ENCODE data around the gene NUP210L. TPM values are rescaled to one million over a fixed set of nuclear protein-coding genes. Genes with fewer than 3 reads are reported as not detected.
"Not testable (repeated sequence)": the region's sequence is repeated elsewhere in the genome, so short reads cannot be mapped to it uniquely, and the experiment has no call there.

Gene NUP210L
- total RNA-seq, 1 donor from 2014 or later = 0.17 TPM

DNA sequence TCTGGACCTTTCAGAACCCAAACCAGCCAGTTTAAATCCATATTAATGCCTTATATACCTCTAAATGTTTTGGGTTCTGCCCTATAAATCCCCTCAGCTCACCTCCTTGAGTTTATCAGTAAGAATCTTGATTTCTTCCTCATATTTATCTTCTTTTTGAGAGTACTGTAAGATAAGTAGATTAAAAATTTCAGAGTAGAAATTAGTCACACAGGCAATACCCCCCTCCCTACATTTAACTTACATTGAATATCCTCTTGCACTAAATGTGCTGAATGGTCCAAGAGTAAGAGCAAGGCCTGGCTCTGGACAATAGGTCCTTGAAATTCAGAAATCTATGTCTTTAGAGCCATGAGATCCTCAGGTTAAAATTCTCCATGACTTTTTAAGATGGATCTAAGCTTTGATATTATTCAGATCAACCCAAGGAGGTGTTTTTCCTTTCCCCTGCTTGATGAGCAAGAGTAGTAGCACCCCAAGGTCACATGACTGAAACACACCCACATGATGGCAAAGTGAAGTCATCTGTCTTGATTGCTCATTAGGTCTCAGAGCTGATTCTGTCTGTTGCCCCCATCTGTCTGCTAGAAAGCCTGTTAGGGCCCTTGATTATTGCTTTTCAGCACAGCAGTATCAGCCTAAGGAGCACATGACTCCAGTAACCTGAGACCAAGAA, 15.8 kb upstream of the NUP210L start:
- no peak for DNase-seq

DNA sequence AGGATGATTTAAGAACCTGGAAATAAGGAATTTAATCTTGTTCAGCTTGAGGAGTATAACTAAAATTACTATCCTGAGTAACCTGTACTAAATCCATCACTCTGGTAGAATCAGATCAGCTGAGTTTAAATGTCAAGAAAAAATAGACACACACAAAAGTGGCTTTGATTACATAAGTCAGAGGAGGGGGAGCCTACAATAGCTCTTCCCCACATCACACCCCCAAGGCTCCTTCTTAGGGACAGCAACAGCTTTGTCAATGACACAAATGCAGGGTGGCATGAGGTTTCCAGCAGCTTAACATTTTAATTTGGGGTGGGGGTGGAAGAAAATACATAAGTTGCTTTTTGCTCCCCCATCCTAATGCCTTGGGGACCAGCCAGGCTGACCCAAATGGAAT, 12.6 kb upstream of the NUP210L start:
- DNase-seq = no peak

DNA sequence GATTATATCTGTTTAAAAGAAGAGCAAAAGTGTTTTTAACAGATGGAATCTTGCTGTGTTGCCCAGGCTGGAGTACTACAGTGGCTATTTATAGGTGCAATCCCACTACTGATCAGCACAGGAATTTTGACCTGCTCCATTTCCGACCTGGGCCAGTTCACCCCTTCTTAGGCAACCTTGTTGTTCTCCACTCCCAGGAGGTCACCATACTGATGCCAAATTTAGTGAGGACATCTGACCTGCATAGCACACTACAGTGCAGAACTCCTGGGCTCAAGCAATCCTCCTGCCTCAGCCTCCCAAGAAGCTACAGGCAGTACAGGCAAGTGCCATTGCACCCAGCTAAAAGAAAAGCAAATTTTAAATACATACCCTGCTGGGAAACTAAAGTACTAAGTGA, 11.3 kb upstream of the NUP210L start:
- no peak for DNase-seq

DNA sequence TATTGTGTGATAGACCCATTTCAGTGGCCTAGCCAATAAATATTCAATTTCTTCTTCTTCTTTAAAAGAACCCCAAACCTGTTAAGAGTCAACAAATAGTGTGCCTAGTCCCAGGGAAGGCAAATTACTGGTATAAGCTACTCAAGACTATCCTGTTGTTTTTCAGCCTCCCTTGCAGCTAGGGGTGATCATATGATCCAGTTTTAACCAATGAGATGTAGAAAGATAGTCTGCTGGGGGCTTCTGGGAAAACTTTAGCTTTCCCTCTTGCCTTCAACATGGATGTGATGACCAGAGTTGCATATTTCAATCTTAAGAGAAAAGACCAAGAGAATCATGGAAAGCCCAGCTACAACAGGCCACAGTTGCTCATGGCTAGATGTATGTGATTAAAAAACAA, 4.7 kb upstream of the NUP210L start:
- no peak for DNase-seq

DNA sequence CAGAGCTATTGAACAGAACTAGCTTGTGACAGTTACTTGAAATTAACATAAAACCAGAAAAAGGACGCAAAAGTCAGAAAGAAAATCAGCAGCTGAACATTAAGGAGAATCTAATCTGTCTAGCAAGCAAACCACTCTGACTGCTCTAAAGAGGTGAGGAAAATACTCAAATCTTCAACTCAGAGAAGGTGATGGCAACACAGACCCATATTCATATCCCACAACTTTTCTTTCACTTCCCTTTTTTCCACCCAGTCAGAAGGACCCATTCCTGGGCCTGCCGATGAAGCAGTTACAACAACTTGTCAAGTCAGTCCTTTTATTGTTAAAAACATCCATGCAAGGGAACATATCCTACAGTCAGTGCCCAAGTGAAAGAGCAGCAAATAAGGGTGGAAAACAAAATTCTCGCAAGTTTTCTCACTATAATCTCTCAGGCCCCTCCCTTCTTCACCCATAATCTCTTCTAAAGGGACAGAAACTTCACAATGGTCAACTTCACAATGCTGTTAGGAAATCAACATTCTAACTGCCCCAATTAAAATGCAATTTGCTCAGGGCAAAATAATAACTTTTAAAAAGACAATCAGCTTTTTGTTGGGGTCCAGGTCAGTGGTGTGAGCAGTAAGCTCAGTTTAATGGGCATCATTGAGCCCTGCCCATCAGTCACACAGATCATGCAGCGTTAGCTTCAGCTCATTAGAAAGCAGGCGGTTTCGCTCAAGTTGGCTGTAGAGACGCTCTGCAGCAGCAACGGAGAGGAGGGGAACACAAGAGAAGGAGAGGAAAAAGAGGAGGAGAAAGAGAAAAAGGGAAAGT, 3.6 kb upstream of the NUP210L start:
- DNase-seq = no peak

DNA sequence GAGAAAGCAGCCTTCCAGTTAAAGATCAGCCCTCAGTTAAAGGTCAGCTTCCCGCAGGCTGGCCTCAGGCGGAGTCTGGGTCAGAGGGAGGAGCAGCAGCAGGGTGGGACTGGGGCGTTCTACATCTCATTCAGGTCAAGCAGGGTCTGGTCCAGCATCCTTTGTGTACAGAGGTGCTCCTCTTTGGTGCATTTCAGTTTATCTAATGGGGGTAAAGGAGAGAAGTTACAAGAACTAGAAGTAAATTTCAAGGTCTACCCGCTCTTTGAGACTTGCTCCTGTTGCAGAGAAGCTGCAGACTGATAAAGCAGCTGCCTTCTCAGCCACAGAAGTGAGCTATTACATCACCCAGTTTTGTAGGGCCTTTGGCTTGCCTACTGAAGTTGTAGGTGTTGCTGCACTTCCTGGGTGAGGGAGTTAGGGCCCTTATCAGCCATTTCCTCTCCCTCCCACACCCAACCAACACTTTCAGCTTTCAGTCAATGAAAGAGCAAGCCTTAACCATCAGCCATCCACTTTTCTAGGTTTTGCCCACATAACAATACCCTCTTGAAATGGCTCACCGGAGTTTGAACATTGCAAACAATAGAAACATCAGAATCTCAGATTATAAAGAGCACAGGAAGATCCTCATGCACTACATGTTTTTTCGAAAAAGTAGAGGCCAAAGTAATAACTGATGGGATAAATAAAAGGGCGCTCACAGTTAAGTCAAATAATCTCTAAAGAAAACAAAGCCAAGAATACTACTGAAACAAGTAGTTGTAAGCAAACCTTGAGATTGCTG, 2.8 kb upstream of the NUP210L start:
- no peak for DNase-seq

DNA sequence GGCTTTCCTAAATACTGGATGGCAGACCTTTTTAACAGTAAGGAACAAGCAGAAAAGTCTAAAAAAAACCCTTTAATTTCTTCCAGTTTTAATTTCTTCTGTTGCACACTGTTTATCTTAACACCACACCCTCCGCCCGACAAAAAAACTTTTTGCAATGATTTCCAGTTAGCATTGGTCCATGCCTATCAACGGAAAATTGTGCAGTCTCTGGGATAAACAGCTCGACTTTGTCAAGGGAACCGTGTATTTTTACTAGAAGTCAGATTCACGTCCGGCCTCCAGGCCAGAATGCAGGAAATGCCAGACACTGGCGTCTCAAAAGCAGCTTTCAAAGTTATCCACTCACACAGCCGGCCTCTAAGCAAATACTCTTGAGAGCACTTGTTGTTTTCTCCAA, 378 bp upstream of the NUP210L start:
- peak; percentile 95 for DNase-seq

DNA sequence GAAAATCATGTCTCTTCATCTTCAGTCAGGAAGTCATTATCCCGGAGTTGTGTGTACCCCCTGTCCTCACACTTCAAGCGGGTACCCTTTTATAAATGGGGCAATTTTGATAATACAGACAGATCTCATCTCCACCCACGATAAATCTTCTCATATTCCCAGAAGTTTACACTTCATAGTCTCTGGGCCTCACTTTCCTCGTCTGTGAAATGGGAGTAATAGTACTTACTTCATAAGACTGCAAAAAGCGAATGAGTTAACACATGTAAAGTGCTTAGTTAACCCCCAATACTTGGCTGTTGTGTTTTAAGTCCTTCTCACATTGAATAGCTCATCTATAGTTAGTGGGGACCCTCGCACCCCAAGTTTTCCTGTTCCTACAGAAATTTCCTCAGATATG, 820 bp downstream of the NUP210L start:
- no peak for DNase-seq

DNA sequence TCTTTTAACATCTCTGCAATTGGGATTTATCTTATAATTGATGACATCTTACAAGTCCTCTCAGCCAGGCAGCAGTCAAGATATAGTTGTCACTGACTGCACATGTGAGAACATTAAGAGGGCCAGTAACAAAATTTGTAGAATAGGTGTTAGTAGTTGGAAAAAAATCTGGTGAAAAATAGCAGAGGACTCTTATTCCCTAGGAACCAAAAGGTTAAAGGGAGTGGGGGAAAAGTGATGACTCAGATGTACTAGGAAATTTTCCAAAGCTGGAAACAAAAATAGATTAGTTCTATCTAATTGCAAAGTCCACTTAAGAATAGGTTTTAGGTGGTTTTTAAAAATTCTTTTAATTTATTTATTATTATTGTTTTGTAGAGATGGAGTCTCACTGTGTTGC, 3.6 kb downstream of the NUP210L start:
- DNase-seq = peak; percentile 26

DNA sequence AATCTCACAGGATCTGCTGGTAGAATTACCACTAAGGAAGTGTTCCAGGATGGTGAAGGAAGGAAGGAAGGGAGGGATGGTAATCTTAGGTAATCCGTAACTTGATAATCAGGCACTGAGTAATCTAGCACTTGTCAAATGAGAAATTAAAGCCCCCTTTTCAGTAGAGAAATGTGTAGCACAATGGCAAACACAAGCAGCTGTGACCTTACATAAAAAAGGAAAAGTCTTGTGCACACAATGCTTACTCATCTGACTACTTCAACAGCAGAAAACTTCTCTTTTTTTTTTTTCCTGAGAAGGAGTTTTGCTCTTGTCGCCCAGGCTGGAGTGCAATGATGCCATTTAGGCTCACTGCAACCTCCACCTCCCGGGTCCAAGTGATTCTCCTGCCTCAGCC, 6.1 kb downstream of the NUP210L start:
- peak; percentile 27 for DNase-seq

DNA sequence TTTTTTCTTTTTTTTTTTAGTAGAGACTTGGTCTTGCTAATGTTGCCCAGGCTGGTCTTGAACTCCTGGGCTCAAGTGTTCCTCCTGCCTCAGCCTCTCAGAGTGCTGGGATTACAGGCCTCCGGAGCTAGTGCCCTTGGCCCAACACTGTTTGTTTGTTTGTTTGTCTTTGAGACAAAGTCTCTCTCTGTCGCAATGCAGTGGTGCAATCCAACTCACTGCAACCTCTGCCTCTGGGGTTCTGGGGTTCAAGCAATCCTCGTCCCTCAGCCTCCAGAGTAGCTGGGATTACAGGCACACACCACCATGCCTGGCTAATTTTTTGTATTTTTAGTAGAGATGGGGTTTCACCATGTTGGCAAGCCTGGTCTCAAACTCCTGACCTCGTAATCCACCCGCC, 7.4 kb downstream of the NUP210L start:
- DNase-seq = not testable (repeated sequence)

DNA sequence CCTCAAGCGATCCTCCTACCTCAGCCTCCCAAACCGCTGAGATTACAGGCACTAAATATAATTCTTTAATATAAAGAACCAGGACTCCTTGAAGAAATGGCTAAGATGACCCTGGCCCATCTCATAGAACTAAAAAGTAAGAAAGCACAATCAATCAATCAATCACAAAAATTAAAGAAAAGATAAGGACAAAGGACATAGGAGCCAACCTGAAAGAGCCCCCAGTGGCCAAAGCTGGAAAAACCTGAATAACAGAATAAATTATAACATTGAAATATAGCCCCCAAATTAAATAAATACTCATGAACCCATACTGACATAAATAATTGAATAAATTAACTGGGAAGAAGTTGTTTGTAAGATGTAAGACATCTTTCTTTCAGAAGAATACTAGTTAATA, 8.9 kb downstream of the NUP210L start:
- DNase-seq = no peak

DNA sequence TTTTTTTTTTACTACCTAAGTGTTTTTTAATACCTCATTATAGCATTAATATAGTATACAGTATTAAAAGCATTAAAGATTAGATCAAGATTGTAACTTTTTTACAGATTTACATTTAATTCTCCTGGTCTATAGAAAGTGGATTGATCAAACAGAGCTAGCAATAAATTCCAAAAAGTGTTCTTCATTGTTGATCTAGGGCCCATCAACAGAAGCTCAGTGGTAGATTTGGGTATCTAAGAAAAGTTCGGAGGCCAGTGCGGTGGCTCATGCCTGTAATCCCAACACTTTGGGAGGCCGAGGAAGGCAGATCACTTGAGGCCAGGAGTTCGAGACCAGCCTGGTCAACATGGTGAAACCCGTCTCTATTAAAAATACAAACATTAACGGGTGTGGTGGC, 12.5 kb downstream of the NUP210L start:
- DNase-seq = no peak

DNA sequence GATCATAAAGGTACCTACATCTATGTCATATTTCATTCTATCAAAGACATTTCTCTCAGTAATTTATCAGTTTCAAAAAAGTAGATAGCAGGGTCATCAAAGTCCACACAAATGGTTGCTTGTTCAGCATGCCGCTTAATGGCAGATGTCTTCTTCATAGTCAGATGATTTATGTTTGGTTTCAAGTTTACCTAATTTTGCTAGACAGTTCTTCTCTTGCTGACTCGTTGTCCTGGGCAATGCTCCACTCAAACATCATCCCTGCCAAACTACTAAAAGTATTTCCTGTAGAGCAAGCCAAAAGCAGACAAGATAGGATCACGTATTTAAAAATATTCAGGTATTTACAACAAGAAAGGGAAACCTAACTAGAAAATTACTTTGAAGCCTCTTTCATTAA, 13.6 kb downstream of the NUP210L start:
- no peak for DNase-seq

DNA sequence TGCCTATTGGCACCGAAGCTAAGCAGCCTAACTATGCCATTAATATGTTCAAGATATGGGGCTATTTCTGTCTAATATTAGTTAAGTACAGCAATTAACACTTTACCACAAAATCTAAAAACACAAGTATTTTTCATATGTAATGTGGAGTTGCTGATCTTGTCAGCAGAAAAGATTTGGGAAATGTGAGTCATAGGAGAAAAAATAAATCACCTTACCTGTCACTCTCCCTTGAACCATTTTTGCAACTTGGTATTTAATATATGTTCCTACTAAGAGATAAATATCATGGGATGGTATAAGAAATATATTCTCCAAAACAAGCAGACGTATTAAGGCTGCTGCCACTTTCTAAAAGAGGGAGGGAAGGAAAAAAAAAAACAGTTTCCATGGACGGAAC, 17.0 kb downstream of the NUP210L start:
- no peak for DNase-seq

DNA sequence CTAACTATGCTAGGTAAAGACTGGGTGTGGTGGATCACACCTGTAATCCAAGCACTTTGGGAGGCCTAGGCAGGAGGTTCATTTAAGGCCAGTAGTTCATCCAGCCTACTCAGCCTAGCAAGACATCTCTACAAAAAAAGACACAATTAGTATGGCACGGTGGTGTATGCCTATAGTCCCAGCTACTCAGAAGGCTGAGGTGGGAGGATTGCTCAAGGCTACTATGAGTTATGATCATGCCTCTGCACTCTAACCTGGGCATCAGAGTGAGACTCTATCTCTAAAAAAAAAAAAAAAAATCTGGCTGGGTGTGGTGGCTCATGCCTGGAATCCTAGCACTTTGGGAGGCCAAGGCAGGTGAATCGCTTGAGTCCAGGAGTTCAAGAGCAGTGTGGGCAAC, 21.6 kb downstream of the NUP210L start:
- DNase-seq = no peak

DNA sequence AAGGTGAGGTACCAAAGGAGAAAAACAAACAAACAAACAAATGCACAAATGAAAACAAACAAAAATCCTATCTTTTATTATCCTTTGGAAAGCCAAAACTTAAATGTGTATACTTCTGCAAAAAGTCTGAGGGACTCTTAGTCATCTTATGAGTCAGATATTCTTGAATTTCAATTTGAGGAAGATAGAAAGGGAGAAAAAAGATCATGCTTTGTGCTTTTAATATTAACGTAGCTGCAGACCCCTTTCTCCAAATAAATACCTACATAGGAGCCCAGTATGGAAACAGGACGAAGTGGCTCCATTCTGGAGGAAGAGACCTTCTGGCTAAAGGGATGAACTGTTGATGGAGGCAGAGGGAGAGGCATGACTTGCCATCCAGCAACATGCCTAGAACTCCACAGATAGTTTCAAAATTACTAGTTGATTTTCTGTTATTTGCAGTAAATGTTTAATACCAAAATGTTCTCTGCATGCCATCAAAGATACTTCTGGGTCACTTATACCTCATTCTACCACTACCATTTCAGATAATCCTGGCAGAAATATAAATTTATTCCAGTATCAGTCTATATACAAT, 25.4 kb downstream of the NUP210L start:
- DNase-seq = no peak

DNA sequence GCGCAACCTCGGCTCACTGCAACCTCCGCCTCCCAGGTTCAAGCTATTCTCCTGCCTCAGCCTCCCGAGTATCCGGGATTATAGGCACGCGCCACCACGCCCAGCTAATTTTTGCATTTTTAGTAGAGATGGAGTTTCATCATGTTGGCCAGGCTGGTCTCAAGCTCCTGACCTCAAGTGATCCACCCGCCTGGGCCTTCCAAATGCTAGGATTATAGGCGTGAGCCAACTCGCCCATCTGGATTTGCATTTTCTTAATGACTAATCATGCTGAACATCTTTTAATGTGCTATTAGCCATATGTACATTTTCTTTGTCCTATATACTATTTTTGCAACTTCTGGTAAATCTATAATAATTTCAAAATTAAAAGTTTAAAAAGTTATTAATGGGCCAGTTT, 31.7 kb downstream of the NUP210L start:
- not testable (repeated sequence) for DNase-seq

DNA sequence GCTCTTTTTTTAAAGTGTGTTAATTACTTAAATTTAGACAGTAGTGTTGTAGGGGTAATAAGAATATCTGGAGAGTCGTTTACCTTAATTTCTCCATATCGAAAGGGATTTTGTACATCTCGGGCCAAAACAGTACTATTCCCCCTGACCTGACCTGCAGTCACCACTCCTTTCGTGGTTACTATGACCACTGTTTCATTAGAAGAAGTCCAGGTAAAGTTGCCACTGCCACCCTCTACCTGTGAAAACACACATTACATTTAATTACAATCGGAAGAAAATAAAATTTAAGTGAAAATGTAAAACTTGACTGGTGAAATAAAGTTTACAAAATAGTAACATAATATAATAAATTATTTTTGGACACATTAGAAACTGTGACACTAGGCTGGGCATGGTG, 37.2 kb downstream of the NUP210L start:
- DNase-seq = no peak

DNA sequence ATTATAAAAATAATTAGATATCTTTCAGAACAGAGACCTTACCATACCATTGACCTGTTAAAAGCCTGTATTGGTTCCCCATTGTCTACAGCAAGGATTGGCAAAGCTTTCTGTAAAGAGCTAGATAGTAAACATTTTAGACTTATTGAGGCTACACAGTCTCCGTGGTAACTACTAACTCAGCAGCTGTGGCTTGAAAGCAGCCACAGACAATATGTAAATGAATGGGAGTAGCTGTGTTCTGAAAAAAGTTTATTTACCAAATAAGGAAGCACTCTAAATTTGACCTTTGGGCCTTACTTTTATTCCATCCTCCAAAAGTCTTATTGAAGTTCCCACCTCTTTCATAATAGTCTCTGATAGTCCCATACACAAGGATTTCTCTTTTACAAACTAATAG, 39.7 kb downstream of the NUP210L start:
- no peak for DNase-seq

DNA sequence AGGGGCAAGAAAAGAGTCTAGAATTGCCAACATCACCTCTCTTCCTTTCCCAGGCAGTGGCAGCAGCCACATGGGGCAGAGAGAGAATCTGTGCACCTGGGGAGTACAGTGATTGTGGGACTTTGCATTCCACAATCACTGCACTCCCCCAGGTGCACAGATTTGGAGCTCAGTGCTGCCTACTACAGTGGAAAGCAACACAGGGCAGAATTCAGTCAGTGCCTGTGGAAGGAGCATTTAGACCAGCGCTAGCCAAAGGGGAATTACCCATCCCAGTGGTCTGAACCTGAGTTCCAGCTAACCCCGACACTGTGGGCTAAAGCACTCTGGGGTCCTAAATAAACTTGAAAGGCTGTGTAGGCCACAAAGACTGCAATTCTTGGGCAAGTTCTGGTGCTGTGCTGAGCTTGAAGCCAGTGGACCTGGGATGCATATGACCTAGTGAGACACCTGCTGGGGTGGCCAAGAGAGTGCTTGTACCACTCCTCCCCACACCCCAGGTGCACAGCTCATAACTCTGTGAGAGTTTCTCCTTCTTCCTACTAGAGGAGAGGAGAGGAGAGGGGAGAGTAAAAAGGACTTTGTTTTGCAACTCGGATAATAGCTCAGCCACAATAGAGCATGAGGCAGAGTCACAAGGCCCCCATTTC, 50.3 kb downstream of the NUP210L start:
- no peak for DNase-seq

DNA sequence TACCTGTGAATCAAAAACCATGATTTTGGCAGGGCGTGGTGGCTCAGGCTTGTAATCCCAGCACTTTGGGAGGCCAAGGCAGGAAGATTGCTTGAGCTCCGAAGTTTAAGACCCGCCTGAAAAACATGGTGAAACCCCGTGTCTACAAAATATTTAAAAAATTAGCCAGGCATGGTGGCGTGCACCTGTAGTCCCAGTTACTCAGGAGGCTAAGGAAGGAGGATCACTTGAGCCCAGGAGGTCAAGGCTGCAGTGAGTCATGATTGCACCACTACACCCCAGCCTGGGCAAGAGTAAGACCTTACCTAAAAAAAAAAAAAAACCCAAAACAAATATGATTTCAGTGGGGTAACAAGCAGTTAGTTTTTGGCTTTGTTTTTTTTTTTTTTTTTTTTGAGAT, 54.7 kb downstream of the NUP210L start:
- not testable (repeated sequence) for DNase-seq

DNA sequence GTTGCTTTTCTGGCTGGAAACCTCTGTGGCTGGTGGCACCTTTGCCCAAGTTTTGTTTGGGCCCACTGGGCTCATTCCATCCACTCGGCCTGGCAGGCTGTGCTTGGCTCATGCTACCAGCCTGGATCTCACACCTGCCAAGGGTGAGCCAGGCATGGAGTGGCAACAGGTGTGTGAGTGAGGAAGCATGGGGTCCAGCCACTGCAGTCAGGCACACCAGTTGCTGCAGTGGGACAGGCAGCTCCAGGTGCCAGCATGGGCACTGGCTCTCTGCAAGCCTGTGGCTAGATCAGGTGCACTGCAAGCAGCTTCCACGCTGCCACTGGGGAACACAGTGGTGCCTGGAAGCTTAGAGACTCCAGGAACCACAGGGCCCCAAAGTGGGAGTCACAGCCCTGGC, 57.0 kb downstream of the NUP210L start:
- no peak for DNase-seq
